Activated CD4-positive, alpha-beta T cell treated with anti-CD3 and anti-CD28 coated beads for 4 hours (primary cell): ENCODE measurements around the gene RASA2.

Experiments used
- DNase-seq, 2 donors: peaks; one replicate each; pipeline ENCODE4 v3.0.0-alpha.2; 2020

RASA2 gene

GRCh38 chr3:141486746-141487520 lies at the start of gene RASA2:
TSS of gene RASA2 (plus strand) at chr3:141487027. CDS start at chr3:141487084, 57 bp downstream.
- peak; percentile 61 to 73 for DNase-seq

GRCh38 chr3:141439589-141439988 lies 47.2 kb upstream of the RASA2 start:
- no peak for DNase-seq

DNA sequence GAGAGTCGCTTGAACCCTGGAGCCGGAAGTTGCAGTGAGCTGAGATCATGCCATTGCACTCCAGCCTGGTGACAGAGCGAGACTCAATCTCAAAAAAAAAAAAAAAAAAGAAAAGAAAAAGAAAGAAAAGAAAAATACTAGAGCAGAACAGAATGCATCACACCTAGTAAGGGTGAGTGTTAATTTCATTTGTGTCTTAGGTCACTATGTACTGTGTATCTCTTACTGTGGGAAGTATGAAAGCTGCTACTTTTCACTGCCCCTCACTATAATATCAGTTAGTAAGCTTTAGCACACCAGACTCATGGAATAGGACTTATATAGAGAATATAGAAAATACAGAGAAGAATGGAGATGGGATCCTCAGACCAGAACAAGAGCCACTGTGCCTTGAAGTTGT lies 45.9 kb upstream of the RASA2 start:
- no peak for DNase-seq

DNA sequence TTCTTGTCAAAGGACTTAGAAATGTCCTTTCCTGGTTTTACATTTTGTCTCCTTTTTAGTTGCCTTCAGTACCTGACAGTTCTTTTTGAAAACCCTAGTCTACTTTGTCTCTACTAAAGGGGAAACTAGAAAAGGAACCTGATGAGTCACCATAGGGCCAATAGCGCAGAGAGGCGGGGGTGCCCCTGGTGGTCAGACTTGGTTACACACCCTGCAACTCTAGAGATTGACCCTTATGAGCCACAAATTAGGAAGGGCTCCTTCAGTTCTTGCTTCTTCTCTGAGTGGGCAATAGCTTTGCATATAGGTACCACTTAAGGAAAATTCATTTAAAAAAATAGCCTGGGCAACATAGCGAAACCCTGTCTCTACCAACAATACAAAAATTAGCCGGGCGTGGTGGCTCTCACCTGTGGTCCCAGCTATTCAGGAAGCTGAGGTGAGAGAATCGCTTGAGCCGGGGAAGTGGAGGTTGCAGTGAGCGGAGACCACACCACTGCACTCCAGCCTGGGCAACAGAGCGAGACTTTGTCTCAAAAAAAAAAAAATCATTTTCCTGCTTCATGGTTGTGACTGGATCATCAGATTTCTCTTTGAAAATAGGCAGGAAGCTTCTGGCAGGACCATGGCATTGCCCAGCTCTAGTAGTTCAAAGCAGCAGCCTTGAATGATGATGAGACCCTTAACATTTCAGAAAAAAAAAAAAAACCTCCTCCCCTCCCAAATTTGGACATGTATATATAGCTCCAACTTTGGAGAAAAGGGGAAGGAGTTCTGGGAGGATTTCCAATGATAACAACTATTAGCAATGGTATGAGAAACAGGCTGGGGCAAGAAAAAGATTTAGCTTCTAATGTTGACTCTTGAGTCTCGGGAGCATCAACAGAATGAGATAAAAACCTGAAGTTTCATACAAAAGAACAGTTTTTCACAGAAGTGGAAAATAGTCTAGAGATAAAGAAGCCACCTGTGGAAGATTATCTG lies 45.2 kb upstream of the RASA2 start:
- DNase-seq: peak; percentile 74 to 77

DNA sequence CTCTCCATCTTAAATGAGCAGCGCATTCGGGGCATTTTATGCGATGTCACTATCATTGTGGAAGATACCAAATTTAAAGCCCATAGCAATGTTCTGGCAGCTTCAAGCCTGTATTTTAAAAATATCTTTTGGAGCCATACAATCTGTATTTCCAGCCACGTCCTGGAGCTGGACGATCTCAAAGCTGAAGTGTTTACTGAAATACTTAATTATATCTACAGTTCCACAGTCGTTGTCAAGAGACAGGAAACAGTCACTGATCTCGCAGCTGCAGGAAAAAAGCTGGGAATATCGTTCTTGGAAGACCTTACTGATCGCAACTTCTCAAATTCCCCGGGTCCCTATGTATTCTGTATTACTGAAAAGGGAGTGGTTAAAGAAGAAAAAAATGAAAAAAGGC lies 44.4 kb upstream of the RASA2 start:
- no peak for DNase-seq

- no peak for DNase-seq
These were observed 43.9 kb upstream of the RASA2 start for GRCh38 chr3:141442914-141443313.

- no peak for DNase-seq
These were observed 42.1 kb upstream of the RASA2 start for GRCh38 chr3:141444586-141445285.

DNA sequence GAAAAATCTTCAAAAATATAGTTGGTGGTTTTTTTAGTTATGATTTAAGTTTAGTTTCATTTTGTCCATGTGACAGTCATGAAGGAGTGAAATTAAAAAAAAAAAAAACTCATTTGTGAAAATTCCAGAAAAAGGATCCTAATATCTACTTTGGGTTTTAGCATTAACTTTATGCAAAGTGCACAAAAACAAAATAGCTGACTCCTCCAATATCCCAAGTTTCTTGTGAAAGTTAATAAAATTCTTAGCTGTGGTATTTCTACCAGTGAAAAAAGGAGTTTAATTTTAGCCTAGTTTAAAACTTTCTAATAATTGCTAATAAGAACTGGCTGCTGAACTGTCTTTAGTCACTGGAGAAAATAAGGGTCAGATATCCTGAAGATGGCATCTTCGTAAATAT lies 40.8 kb upstream of the RASA2 start:
- no peak for DNase-seq

- DNase-seq: no peak
These were observed 40.1 kb upstream of the RASA2 start for GRCh38 chr3:141446737-141447136.

- no peak for DNase-seq
These were observed 39.4 kb upstream of the RASA2 start for GRCh38 chr3:141447383-141447782.

- no peak for DNase-seq
These were observed 38.1 kb upstream of the RASA2 start for GRCh38 chr3:141448606-141449220.

DNA sequence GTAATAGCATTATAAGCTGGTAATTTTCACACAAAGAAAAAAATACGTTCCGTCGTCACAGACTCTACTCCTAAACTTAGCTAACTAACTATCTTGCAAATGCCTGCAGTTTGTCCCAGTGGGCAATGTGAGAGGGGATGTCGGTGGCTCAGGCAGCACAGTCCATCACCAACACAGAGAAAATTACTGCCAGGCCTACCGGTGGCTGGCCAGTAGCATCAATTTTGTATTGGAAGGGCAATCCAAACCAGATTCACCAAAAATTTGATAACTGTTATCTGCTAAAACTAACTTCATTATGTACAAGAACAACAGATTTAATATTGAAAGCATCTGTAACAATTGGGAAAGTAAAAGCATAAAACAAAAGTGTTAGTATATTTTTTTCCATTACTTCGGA lies 37.4 kb upstream of the RASA2 start:
- DNase-seq: no peak

DNA sequence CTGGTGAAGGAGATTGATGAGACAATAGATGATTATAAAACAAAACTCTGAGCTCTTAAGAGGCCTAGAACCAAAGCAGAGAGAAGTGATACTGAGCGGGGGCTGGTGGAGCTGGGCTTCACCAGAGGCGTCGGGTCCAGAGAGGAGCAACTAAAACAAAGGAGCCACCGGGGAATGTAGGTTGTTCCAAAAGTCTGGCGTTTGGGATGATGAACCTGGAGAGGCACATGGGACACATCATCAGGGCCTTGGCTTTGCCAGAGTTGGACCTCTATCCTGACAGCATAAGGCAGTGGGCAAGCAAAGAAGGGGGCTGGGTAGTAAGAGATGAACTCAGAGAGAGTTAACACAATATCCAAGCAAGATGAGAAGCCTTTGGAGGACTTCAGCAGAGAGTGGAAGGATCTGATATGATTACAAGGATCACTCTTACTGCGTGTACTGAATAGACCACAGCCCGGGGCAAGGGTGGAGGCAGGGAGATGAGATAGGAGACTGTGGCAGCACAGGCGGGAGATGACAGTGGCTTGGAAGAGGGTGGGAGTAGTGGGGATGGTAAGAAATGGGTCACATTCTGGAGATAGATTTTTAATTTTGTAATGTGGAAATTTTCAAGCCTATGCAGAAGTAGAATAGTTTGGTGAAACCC lies 36.0 kb upstream of the RASA2 start:
- DNase-seq: no peak

- DNase-seq: peak; percentile 18 to 45
These were observed 34.8 kb upstream of the RASA2 start for GRCh38 chr3:141452045-141452444.

- no peak for DNase-seq
These were observed 34.1 kb upstream of the RASA2 start for GRCh38 chr3:141452773-141453172.

GRCh38 chr3:141454054-141454453 lies 32.8 kb upstream of the RASA2 start:
- no peak for DNase-seq

DNA sequence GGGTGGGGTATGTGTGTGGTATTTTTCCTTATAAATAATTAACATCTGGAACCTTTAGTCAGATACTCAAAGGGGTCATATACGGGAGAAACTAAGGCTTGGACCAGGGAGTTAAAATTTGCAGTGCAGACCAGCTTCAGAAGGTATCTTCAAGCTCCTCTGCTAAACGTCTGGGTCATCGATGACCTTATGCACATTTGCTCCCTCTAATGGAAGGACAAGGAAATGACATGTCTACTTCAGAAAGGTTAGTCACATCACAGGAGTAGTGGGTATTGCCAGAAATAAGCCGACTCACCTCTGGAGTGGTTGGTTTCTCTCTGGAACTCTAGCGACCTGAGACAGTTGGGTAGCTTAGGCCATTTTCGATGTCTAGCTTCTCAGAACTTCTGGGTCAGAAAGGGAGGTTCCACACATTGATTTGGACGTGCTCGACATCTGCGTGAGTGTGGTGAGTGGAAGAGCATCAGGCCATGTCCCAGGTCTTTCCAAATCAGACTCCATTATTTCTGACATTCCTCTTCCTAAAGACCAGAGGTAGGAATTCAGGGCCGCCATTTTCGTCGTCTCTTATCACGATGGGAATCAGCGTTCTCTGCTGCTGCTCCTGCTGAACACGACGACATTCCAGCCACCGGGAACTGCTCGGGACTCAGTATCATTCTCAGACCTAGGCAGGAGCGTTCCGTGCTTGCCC lies 31.8 kb upstream of the RASA2 start:
- DNase-seq: peak; percentile 7 to 22

DNA sequence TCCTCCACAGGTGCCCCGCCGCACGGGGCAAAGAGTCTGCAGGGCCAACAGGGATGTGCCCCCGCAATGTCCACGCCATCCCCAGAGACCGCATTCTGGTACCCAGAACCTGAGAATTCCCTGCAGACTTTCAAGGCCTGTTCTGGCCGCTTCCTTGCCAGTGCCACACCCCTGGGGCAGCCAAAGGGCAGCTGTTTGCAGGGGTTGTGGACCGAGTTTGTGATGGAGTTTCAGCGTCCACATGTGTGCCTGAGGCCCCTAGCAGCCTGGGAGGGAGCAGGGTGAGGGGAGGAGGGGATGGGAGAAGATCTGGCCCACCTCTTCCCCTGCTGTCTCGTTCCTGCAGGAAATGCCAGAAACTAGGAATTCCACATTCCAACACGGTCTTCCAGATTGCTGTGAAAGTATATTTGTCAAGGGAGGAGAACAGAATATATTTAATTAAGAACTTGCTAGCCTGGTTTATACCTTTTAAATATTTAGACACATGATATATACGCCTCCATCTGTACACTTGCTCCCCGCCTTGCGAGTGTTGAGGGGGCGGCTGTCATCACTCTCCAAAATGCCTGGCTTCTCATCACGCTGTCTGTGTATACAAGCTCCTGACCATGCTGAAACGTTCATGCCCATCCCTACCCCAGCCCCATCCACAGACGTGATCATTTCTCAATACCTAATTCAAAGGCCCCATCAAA lies 31.1 kb upstream of the RASA2 start:
- no peak for DNase-seq

GRCh38 chr3:141456301-141456625 lies 30.6 kb upstream of the RASA2 start:
- DNase-seq: no peak

- no peak for DNase-seq
These were observed 29.1 kb upstream of the RASA2 start for GRCh38 chr3:141457624-141458236.

DNA sequence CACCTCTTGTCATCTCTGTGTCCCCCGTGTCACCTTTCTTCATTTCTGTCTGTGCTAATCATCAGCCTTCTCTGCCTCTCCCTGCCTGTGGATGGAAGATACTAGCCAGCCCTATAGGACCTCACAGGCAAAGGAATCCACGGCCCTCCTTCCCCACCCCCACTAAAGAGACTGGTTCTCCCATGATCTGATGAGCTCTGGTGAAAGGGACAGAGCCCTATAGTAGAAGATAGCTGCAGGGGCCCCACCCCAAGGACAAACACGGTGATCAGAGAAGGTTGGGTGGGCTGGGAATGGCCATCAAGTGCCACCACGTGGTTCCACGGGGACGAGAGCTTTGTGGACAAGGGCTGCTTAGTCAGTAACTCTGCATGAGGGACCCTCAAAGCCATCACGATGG lies 27.8 kb upstream of the RASA2 start:
- DNase-seq: no peak
